NCI-H526 (cell line): ENCODE measurements around the gene TBCB.
"Not testable (repeated sequence)": the region's sequence is repeated elsewhere in the genome, so short reads cannot be mapped to it uniquely, and the experiment has no call there.

Source experiments
- DNase-seq, 2 experiments: peaks; one replicate each; lab custom pipeline; 2025; lab: John Stamatoyannopoulos, UW

TBCB gene

DNA sequence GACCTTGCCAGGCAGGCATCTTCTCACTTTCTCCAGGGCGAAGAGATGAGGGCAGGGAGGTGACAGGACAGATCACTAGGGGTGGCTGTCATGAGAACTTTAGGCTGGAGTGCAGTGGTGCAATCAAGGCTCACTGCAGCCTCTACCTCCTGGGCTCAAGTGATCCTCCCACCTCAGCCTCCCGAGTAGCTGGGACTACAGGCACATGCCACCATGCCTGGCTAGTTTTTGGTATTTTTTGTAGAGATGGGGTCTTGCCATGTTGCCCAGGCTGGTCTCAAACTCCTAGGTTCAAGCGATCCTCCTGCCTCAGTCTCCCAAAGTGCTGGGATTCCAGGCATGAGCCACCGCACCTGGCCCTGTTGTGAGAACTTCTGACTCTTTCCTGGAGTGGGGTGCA lies 19.6 kb downstream of the TBCB start:
- DNase-seq: not testable (repeated sequence)

GRCh38 chr19:36136964-36137686 lies 21.9 kb downstream of the TBCB start:
- no peak for DNase-seq

- DNase-seq: no peak
Measured at GRCh38 chr19:36139120-36139472, 23.8 kb downstream of the TBCB start.

DNA sequence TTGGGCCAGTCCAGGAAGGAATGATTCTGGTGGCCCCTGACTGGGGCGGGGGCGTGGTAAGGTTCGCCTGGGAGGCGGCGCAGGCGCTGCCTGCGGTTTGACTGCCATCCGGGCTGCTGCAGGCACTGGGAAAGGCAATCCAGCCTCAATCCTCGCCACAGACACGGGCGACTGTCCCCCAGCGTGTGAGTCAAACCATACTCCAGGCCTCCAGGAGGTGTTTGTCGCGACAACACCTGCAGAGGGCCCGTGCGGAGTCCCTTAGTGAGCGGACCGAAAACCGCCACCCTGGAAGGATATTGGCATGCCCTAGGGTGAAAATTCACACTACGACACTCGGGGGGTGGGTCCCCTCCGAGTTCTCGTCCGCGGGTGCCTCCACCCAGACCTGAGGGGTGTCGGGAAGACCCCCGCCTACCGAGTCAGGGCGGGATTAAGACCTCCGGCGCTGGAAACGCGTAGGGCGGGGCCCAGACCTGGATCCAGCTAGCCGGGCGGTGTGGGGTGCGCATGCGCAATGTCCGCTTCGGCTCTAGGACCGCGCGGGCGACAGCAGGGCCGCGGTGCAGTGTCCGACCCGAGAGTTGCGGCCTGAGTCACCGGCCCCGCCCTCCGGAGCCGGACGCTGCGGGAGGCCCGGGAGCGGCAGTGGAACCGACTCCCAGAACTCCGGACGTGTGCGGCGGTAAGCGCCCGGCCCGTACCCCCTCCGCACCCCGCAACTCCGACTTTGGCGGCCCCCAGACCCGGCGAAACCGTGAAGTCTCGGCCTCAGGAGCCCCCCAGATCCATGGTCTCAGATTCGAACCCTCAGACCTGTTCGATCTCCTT lies 24.4 kb downstream of the TBCB start, which contains the start of gene CAPNS1:
TSS of gene CAPNS1 (plus strand) at position 594 of the 831 bp plus-strand sequence. CDS start 946 bp downstream, outside the sequence.
- DNase-seq: peak; percentile 90 to 99

- peak; percentile 75 to 91 for DNase-seq
Measured at GRCh38 chr19:36140304-36141038, 25.2 kb downstream of the TBCB start.

GRCh38 chr19:36141039-36141927 lies 26.0 kb downstream of the TBCB start:
- DNase-seq: peak; percentile 80 to 94

DNA sequence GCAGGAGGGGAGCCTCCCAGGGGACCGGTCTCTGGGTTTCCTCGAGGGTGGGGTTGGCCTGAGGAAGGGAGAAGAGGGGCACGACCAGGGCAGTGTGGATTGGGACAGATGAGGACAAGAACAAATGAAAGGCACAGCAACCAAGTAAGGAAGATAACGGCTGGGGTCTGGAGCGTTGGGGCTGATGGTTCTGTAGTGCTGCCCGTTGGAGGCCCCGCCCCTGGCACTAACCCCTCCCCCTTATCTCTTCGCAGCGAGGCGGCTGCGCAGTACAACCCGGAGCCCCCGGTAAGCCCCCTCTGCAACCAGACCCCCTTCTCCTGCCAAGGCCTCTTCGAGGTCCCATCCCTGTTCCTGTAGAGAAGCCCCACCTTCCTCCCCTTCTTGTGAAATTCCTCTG lies 26.8 kb downstream of the TBCB start:
- no peak for DNase-seq

GRCh38 chr19:36142496-36142895 lies 27.2 kb downstream of the TBCB start:
- no peak for DNase-seq

- no peak for DNase-seq
Measured at GRCh38 chr19:36144624-36145023, 29.4 kb downstream of the TBCB start.

GRCh38 chr19:36149673-36150406 lies 34.6 kb downstream of the TBCB start:
- DNase-seq: no peak

DNA sequence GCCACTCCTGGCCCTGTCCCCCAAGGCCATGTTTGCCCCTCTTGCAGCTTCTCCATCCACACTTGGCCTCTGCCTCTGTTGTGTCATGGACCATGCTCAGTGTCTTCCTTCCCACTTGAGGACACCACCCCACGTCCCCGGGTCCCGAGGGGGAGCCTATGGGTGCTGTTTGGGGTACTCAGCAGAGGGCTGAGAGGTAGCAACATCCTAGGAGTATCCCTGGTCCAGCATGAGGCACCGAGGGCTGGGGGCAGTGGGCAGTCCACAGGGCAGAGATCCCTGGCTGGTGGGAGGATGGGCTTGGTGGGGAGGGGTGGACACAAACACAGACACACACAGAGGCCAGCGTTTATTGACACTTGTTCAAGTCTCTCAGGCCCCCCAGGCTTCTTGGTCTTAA lies 35.3 kb downstream of the TBCB start:
- no peak for DNase-seq

GRCh38 chr19:36151144-36152018 lies 36.1 kb downstream of the TBCB start:
- no peak for DNase-seq

- DNase-seq: no peak
Measured at GRCh38 chr19:36152019-36152351, 36.7 kb downstream of the TBCB start.

DNA sequence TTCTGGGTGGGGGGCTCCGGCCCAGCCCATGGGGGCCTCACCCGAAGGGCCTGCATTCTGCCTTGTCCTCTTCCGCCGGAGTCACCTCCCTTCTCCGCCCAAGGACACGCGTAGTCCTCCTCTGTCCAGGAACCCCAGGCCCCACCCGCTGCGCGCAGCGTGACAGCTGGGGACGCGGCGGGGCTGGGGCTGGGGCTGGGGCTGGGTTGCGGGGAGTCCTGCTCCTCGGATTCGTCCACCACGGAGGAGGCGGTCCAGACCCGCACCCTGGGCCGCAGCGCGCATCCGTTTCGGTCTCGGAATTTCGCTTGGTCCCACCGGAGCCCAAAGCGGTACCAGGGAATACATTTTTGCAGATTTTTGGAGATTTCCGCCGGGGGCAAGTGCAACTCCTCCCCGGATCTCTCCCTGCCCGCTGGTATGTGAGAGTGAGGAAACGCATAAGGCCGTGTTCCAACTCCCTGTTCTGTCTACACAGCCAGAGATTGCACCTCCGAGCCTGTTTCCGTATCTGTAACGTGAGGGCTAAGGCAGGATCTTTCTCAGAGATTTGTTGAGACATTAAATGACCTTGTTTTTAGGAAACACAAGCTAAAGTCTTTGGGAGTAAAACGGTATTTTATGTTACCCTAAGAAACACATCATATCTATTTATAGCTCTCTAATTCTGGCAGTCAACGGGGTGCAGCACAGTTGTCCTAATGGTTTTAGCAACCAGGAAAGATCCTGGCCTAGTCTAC lies 37.3 kb downstream of the TBCB start, which contains the start of gene COX7A1:
TSS of gene COX7A1 (minus strand) at position 96 of the 740 bp plus-strand sequence. CDS start at position 56, 40 bp downstream.
- no peak for DNase-seq

DNA sequence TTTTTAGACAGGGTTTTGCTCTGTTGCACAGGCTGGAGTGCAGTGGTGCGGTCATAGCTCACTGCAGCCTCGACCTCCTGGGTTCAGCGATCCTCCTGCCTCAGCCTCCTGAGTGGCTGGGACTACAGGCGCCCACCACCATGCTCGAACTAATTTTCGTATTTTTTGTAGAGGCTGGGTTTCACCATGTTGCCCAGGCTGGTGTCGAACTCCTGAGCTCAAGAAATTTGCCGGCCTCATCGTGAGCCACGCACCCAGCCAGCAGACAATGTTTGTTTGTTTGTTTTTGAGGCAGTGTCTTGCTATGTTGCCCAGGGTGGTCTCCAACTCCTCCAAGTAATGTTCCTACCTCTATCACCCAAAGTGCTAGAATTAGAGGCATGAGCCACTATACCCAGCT lies 37.9 kb downstream of the TBCB start:
- no peak for DNase-seq

DNA sequence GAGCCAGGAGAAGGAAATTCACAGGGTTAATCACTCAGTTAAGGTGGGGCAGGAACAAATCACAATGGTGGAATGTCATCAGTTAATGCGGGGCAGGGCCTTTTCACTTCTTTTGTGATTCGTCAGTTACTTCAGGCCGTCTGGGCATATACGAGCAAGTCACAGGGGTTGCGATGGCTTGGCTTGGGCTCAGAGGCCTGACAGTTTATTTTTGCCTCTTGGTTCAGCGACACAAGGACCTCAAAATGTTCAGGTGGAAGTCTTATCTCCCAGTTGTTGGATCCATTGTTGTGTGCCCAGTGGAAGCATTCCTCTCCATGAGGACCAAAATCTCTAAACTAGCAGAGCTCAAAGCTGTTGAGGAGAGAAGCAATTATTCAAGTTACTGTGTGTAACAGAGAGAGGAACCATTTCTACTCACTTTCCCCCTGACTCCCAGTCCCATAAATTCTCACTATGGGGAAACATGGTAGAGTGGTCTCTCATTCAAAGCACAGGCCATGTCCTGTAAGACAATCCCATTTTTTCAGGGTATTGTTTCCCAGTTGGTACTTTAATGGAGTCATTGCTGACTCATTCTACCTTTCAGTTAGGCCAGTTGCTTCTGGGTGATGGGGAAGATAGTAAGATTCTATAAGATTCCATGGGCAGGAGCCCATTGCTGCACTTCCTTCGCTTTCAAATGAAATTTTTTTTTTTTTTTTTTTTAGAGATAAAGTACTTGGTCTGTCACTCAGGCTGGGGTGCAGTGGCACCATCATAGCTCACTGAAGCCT lies 45.7 kb downstream of the TBCB start:
- no peak for DNase-seq

GRCh38 chr19:36163813-36164212 lies 48.5 kb downstream of the TBCB start:
- no peak for DNase-seq

DNA sequence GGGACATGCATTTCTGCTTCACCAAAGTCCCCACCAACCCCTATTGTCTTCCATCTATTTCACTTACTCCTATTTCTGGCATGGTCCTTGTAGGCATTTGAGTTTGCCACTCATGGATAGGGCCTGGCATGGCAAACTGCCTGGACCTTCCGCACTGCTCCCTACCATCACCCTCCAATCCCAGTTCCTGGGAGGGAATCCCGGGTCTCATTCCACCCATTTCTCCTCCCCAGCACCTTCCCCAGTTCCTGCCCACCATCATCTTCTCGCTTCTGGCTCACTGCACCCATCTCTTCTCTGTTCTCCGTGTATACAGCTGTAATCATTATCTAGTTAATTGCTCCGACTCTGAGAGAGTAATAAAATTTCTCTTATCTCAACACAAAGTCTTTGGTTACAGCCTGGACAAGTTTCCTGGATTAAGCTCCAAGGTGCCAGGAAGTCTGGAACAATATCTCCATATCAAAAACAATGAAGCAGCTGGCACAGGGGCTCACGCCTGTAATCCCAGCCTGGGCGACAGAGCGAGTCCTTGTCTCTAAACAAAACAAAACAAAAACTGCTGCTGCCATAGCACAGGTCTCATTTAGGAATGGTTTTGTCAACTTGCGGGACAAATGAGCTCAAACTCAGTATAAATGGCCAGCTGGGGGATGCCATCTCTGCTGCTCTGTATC lies 54.0 kb downstream of the TBCB start:
- DNase-seq: peak; percentile 65 to 90
